GM10266 (cell line): ENCODE data around the gene FARS2.

ENCODE experiments used
- DNase-seq: peaks from one replicate; pipeline ENCODE4 v3.0.0; 2012; ENCODE audit errors: extremely low spot score
- TF ChIP-seq, protein P1 (sequence below): IDR thresholded peaks from 2 replicates; pipeline ENCODE4 v1.5.1; 2012; ENCODE audit warnings: mild to moderate bottlenecking, low read depth; ENCODE audit not compliant: control insufficient read depth, insufficient read depth; ENCODE audit errors: missing control alignments

The FARS2 gene

DNA sequence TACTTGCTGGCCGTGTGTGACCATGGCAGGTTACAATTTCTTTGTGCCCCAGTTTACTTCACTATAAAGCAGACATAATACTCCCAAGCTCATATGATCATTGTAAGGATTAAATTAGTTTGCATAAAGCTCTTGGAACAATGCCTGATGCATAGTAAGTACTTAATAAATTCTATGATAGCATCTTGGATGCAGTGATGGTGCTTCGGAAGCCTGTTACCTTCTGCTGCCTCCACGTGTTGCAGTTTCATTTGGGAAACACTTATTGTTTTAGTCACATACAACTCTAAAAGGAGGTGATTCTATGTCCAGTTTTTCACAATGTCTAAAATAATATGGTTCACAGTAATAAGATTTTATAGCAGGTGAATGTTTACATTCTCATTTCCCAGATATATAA lies 401.5 kb downstream of the FARS2 start:
- DNase-seq: no peak

DNA sequence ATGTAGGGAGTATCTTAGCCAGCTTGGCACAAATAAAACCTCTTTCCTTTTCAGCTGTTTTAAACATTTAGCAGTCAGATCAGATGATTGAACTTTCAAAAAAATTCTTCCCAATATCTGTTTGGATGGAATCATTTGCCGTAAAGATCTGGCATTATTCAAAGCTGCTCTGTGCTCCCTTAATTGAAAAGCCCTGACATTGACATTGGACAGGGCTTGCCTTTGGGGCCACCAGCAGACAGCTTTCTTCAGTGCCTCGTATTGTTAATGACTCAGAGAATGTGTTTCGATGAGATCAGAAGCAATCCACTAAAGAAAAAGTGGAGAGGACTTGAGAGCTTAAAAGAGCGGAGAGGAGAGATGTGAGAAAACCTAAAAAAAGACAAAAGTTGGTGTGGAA lies 401.9 kb downstream of the FARS2 start:
- TF ChIP-seq, protein P1, sequence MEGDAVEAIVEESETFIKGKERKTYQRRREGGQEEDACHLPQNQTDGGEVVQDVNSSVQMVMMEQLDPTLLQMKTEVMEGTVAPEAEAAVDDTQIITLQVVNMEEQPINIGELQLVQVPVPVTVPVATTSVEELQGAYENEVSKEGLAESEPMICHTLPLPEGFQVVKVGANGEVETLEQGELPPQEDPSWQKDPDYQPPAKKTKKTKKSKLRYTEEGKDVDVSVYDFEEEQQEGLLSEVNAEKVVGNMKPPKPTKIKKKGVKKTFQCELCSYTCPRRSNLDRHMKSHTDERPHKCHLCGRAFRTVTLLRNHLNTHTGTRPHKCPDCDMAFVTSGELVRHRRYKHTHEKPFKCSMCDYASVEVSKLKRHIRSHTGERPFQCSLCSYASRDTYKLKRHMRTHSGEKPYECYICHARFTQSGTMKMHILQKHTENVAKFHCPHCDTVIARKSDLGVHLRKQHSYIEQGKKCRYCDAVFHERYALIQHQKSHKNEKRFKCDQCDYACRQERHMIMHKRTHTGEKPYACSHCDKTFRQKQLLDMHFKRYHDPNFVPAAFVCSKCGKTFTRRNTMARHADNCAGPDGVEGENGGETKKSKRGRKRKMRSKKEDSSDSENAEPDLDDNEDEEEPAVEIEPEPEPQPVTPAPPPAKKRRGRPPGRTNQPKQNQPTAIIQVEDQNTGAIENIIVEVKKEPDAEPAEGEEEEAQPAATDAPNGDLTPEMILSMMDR: no peak
- DNase-seq: no peak

More for the DNA sequence above, 401.5 kb downstream of the FARS2 start:
- TF ChIP-seq, protein P1: no peak

DNA sequence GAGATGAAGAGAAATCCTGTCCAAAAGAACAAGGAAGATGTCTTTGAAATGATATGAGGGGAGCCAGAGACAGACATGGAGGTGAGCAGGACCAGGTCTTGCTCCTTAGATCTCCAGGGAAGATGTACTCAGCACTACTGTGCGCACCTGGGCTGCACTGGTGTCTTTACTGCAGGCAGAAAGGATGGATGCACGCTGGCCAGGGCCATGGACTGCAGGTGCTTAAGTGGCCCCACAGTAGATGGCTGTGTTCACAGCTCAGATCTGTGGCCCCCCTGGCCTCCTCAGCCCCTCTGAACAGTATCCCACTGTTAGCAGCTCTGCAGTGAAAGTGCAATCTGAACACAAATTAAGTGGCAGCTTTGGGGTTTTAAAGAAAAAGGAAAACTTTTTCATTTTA lies 402.4 kb downstream of the FARS2 start:
- no peak for DNase-seq
- TF ChIP-seq, protein P1: no peak

DNA sequence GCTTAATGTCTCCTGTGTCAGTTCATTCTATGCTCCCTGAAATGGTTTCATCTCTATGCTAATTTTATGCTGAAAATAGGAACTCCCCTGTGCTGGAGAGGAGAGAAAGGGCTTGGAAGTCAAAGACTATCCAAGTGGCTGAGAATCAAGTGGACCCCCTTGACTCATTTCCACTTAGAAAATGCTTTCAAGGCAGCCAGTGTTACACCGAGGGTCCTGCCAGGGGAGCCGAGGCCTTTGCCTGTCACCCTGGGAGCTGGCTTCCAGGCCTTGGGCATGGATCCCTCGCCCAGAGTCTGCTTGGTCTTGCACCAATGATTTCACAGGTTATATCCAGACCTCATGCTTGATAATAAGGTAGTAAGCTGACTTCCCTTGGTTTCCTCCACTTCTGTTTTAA lies 402.8 kb downstream of the FARS2 start:
- DNase-seq: no peak
- TF ChIP-seq, protein P1: no peak

DNA sequence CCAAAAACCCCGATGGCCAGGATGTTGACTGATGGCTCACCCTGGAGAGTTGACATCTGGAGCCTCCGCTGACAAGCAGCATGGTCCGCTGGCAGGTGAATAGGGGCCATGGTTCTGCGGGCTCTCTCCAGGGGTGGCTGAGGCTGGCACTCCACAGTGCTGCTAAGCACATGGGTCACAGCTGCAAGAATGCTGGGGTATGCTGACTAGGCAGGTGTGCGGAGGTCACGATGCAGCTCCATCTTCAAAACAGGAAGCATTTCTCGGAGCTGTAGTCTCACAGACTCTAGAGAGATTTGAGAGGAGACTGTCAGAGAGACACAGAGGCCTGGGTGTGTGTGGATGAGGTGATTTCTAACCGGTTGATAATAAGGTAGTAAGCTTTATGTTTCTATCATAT lies 403.9 kb downstream of the FARS2 start:
- DNase-seq: no peak
- TF ChIP-seq, protein P1: no peak

DNA sequence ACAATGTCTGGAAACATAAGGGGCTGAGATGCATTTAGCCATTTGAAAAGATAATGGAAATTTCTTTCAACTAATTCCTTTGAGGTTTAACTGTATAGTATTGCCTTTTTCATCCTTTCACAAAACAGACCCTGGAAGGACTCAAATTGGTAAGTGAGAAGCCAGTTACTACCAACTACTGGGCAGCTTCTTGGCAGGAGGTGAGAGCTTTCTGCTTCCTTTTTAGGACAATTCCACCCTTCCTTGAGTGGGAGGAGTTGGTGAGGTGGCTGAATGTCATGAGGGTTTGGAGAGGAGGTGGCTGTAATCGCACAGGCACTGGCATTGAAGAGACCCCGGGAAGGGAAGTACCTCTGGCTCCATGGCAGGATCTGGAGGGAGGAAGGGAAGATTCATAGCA lies 404.4 kb downstream of the FARS2 start:
- TF ChIP-seq, protein P1: no peak
- DNase-seq: no peak

DNA sequence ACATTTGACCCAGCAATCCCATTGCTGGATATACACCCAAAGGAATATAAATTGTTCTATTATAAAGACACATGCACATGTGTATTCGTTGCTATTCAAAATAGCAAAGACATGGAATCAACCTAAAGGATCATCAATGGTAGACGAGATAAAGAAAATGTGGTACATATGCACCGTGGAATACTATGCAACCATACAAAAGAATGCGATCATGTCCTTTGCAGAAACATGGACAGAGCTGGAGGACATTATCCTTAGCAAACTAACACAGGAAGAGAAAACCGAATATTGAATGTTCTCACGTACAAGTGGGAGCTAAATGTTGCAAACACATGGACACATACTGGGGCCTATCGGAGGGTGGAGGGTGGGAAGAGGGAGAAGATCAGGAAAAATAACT lies 405.4 kb downstream of the FARS2 start:
- TF ChIP-seq, protein P1: no peak
- no peak for DNase-seq
